Fibroblast of skin of abdomen (primary cell): ENCODE measurements around the gene DCAF4.
A peak's percentile ranks its signal among the peaks of the same experiment; 100 is the strongest.
"Not testable (repeated sequence)": the region's sequence is repeated elsewhere in the genome, so short reads cannot be mapped to it uniquely, and the experiment has no call there.

Experiments
- DNase-seq: peaks from one replicate; pipeline ENCODE4 v3.0.0-alpha.2; 2013

DCAF4 gene

GRCh38 chr14:72932893-72933292, 6.6 kb downstream of the DCAF4 start:
- no peak for DNase-seq

- DNase-seq: no peak
These were observed 13.4 kb downstream of the DCAF4 start for GRCh38 chr14:72939630-72940029.

GRCh38 chr14:72941286-72941985, 15.2 kb downstream of the DCAF4 start:
- DNase-seq: no peak

GRCh38 chr14:72942934-72943333, 16.7 kb downstream of the DCAF4 start:
- DNase-seq: no peak

- no peak for DNase-seq
These were observed 17.7 kb downstream of the DCAF4 start for GRCh38 chr14:72943876-72944430.

- DNase-seq: no peak
These were observed 19.2 kb downstream of the DCAF4 start for GRCh38 chr14:72945356-72946027.

- DNase-seq: no peak
These were observed 20.2 kb downstream of the DCAF4 start for GRCh38 chr14:72946491-72946890.

- no peak for DNase-seq
These were observed 21.3 kb downstream of the DCAF4 start for GRCh38 chr14:72947366-72948160.

GRCh38 chr14:72948481-72949138, 22.3 kb downstream of the DCAF4 start:
- peak; percentile 58 for DNase-seq

GRCh38 chr14:72952171-72952570, 25.9 kb downstream of the DCAF4 start:
- no peak for DNase-seq

GRCh38 chr14:72956741-72957140, 30.5 kb downstream of the DCAF4 start:
- not testable (repeated sequence) for DNase-seq

- no peak for DNase-seq
These were observed 30.9 kb downstream of the DCAF4 start for GRCh38 chr14:72957213-72957612.

- no peak for DNase-seq
These were observed 32.3 kb downstream of the DCAF4 start for GRCh38 chr14:72958548-72958947.

- not testable (repeated sequence) for DNase-seq
These were observed 34.8 kb downstream of the DCAF4 start for GRCh38 chr14:72961016-72961415.

GRCh38 chr14:72961579-72962335, 35.5 kb downstream of the DCAF4 start:
- no peak for DNase-seq

- DNase-seq: peak; percentile 58
These were observed 36.1 kb downstream of the DCAF4 start for GRCh38 chr14:72962336-72962754.

GRCh38 chr14:72962829-72963312, 36.6 kb downstream of the DCAF4 start:
- peak; percentile 85 for DNase-seq

GRCh38 chr14:72965249-72965648, 39.0 kb downstream of the DCAF4 start:
- DNase-seq: peak; percentile 26

- no peak for DNase-seq
These were observed 39.8 kb downstream of the DCAF4 start for GRCh38 chr14:72966038-72966437.

- DNase-seq: no peak
These were observed 42.1 kb downstream of the DCAF4 start for GRCh38 chr14:72968316-72968715.

- DNase-seq: no peak
These were observed 43.9 kb downstream of the DCAF4 start for GRCh38 chr14:72970058-72970630.
